Heart left ventricle (tissue), 13 donors: Measurements from ENCODE around the gene BCAR3.

Experiments
- POLR2A ChIP-seq, 2 donors: fragments of 450-650 bp; IDR thresholded peaks; one replicate each; pipeline ENCODE4 v1.6.1; 2017; ENCODE audit warnings: antibody characterized with exemption in 2 of 2, mild to moderate bottlenecking in 2 of 2, moderate library complexity in 2 of 2
- TF ChIP-seq, protein P1 (sequence below), 12 donors: fragments of 200-600 bp; sonication (generic) in 4 of 12; IDR thresholded peaks; one replicate each; pipeline versions ENCODE4 v1.5.0 to v1.8.0; 2018 to 2022; ENCODE audit warnings: antibody characterized with exemption in 12 of 12, mild to moderate bottlenecking in 5 of 12
- donor health status: ischemic (EF 13 %, LVEDD 7.1; RV severe dilation, severe dysfunction).
- donor health status: DM: no; HTN: yes; CAD: no.
- donor health status: DM: no; HTN: no; CAD: no.
- donor health status: ischemic (EF 25% LVEDD 6.9; RV normal size, moderate dysfunction).
- donor health status: ischemic (EF 25% LVEDD 5.7; RV mildly dilated, moderate dysfunction).
- donor health status: ischemic (EF 35%, LVEDD 5.7; RV mildly dilated, moderate dysfunction).
- donor health status: nonischemic (EF 11% LVEDD 7.7; RV severe dilation, severe dysfunction).
- donor health status: DM: yes; HTN: yes; CAD: no.
- donor health status: PGD.
- donor health status: ischemic (EF 29% LVEDD 5.4; RV normal size, mild dysfunction).
- donor health status: nonischemic (EF 23%, LVEDD 6.1; RV moderate dilation, normal function).

DNA sequence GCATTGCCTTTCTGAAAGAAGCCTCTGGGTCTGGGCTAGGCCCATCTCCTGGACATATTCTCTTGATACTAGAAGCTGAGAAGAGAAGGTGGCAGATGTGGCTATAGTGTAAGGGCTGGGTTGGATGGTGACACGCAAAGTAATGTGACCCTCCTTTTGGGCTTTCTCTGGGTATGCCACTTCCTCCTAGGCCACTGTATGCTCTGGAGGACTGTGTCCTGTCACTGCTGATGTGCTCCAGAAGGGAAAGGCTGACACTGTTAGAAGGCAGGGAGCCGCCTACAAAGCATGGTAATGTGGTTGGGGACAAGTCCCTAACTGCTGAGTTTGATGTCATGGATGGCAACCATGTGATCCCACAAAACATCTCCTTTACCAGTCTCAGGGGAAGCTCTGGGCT, 112.1 kb downstream of the BCAR3 start:
- no peak for TF ChIP-seq POLR2A (IDR thresholded peaks at IDR 0.05)
- TF ChIP-seq, protein P1, sequence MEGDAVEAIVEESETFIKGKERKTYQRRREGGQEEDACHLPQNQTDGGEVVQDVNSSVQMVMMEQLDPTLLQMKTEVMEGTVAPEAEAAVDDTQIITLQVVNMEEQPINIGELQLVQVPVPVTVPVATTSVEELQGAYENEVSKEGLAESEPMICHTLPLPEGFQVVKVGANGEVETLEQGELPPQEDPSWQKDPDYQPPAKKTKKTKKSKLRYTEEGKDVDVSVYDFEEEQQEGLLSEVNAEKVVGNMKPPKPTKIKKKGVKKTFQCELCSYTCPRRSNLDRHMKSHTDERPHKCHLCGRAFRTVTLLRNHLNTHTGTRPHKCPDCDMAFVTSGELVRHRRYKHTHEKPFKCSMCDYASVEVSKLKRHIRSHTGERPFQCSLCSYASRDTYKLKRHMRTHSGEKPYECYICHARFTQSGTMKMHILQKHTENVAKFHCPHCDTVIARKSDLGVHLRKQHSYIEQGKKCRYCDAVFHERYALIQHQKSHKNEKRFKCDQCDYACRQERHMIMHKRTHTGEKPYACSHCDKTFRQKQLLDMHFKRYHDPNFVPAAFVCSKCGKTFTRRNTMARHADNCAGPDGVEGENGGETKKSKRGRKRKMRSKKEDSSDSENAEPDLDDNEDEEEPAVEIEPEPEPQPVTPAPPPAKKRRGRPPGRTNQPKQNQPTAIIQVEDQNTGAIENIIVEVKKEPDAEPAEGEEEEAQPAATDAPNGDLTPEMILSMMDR (IDR thresholded peaks at IDR 0.05), result no peak
